HG02938 (cell line): Measurements from ENCODE around the gene VPS16.
A peak's percentile ranks its signal among the peaks of the same experiment; 100 is the strongest.

Source experiments
- ATAC-seq: cut with Tn5 transposase; IDR thresholded peaks from one replicate; pipeline ENCODE4 v1.9.1; 2021; ENCODE audit warnings: mild to moderate bottlenecking, moderate library complexity; ENCODE audit not compliant: unreplicated experiment

The VPS16 gene

GRCh38 chr20:2840138-2840966 is at the start of gene VPS16, which contains the start of gene PCED1A:
Gene VPS16 (plus strand): TSS chr20:2840745. CDS start chr20:2840775, 30 bp downstream.
Gene PCED1A (minus strand): TSS chr20:2840655. CDS start chr20:2839912, 743 bp downstream.
- peak; percentile 92 for ATAC-seq

GRCh38 chr20:2793471-2793870 is 47.1 kb upstream of the VPS16 start:
- ATAC-seq, result no peak

GRCh38 chr20:2794202-2794748 is 46.3 kb upstream of the VPS16 start:
- ATAC-seq, result no peak

GRCh38 chr20:2794866-2795447 is 45.6 kb upstream of the VPS16 start:
- no peak for ATAC-seq

GRCh38 chr20:2795451-2795850 is 45.1 kb upstream of the VPS16 start:
- ATAC-seq, result no peak

GRCh38 chr20:2796011-2796660 is 44.4 kb upstream of the VPS16 start:
- no peak for ATAC-seq

- no peak for ATAC-seq
Observed at GRCh38 chr20:2797136-2797983, 43.2 kb upstream of the VPS16 start.

- no peak for ATAC-seq
Observed at GRCh38 chr20:2798095-2798805, 42.3 kb upstream of the VPS16 start.

- ATAC-seq, result no peak
Observed at GRCh38 chr20:2798814-2799213, 41.7 kb upstream of the VPS16 start.

GRCh38 chr20:2799271-2799670 is 41.3 kb upstream of the VPS16 start:
- no peak for ATAC-seq

- ATAC-seq, result peak; percentile 16
Observed at GRCh38 chr20:2799688-2800520, 40.6 kb upstream of the VPS16 start.

- peak; percentile 76 for ATAC-seq
Observed at GRCh38 chr20:2800521-2801285, 39.8 kb upstream of the VPS16 start, which contains the start of gene CPXM1. Gene CPXM1 (minus strand): TSS chr20:2800627. CDS start chr20:2800572, 55 bp downstream.

- ATAC-seq, result no peak
Observed at GRCh38 chr20:2801286-2801728, 39.2 kb upstream of the VPS16 start.

- ATAC-seq, result no peak
Observed at GRCh38 chr20:2804041-2804828, 36.3 kb upstream of the VPS16 start.

- ATAC-seq, result no peak
Observed at GRCh38 chr20:2804852-2805688, 35.5 kb upstream of the VPS16 start.

GRCh38 chr20:2805689-2806350 is 34.7 kb upstream of the VPS16 start:
- no peak for ATAC-seq
